Skeletal muscle tissue (tissue), 4 donors: ENCODE data around the gene OASL. TPM values are rescaled to one million over a fixed set of nuclear protein-coding genes. Genes with fewer than 3 reads are reported as not detected.

Experiments used
- H3K27ac ChIP-seq: one replicate; pipeline ENCODE4 v1.7.0; 2013; ENCODE audit warnings: mild to moderate bottlenecking, low read depth, low read length, inconsistent platforms
- H3K27me3 ChIP-seq, 3 donors: one replicate each; pipeline ENCODE4 v1.7.0; 2013; ENCODE audit warnings: low read length in 3 of 3; ENCODE audit not compliant: control insufficient read depth in 3 of 3, insufficient read depth in 3 of 3
- H3K36me3 ChIP-seq, 3 donors: one replicate each; pipeline ENCODE4 v1.7.0; 2013; ENCODE audit warnings: low read length in 3 of 3; ENCODE audit not compliant: control insufficient read depth in 3 of 3, insufficient read depth in 3 of 3
- H3K4me1 ChIP-seq, 3 donors: one replicate each; pipeline ENCODE4 v1.7.0; 2013; ENCODE audit warnings: low read length in 3 of 3, mild to moderate bottlenecking in 3 of 3; ENCODE audit not compliant: control insufficient read depth in 3 of 3, insufficient read depth in 3 of 3
- H3K4me3 ChIP-seq, 3 donors: one replicate each; pipeline ENCODE4 v1.7.0; 2013; ENCODE audit warnings: low read length in 3 of 3
- H3K9ac ChIP-seq, 3 donors: one replicate each; pipeline ENCODE4 v1.7.0; 2013; ENCODE audit warnings: low read length in 3 of 3, mild to moderate bottlenecking in 3 of 3, moderate library complexity in 2 of 3, low read depth in 1 of 3
- H3K9me3 ChIP-seq, 3 donors: one replicate each; pipeline ENCODE4 v1.7.0; 2013; ENCODE audit warnings: low read length in 3 of 3; ENCODE audit not compliant: control insufficient read depth in 3 of 3
- total RNA-seq: library from RNA; depleted of rRNA; stranded (reverse); fragments of >200 nt; gene quantifications from one replicate; pipeline ENCODE4 v1.2.3, GENCODE V29; 2014
- donor health status: Osteomylitis.

OASL gene
- total RNA-seq, 1 donor from 2014 or later = not detected

DNA sequence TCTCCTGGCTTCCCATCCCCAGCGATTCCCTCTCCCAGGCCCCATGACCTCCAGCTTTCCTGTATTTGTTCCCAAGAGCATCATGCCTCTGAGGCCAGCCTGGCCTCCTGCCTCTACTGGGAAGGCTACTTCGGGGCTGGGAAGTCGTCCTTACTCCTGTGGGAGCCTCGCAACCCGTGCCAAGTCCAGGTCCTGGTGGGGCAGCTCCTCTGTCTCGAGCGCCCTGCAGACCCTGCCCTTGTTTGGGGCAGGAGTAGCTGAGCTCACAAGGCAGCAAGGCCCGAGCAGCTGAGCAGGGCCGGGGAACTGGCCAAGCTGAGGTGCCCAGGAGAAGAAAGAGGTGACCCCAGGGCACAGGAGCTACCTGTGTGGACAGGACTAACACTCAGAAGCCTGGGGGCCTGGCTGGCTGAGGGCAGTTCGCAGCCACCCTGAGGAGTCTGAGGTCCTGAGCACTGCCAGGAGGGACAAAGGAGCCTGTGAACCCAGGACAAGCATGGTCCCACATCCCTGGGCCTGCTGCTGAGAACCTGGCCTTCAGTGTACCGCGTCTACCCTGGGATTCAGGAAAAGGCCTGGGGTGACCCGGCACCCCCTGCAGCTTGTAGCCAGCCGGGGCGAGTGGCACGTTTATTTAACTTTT, 37.1 kb downstream of the OASL start:
- no peak overlapping the region for H3K9ac ChIP-seq
- peaks cover 12 to 22% (median 16%) of the 10 kb centered on the region in 3 donors for H3K27me3 ChIP-seq
- no peak overlapping the region for H3K4me3 ChIP-seq
- no peaks in the 10 kb centered on the region for H3K9me3 ChIP-seq
- no peaks in the 10 kb centered on the region for H3K4me1 ChIP-seq
- peaks cover 29 to 33% (median 33%) of the 10 kb centered on the region in 3 donors for H3K36me3 ChIP-seq
- H3K27ac ChIP-seq = no peak overlapping the region

- no peak overlapping the region for H3K9ac ChIP-seq
- H3K27ac ChIP-seq = no peak overlapping the region
- H3K36me3 ChIP-seq = peaks cover 29 to 33% (median 29%) of the 10 kb centered on the region in 3 donors
- H3K4me3 ChIP-seq = no peak overlapping the region
- no peaks in the 10 kb centered on the region for H3K4me1 ChIP-seq
- peaks cover 12 to 23% (median 18%) of the 10 kb centered on the region in 3 donors for H3K27me3 ChIP-seq
- no peaks in the 10 kb centered on the region for H3K9me3 ChIP-seq
Measured at GRCh38 chr12:121001060-121001459, 38.0 kb downstream of the OASL start.

GRCh38 chr12:121000530-121000929, 38.5 kb downstream of the OASL start:
- peaks cover 23 to 31% (median 28%) of the 10 kb centered on the region in 3 donors for H3K36me3 ChIP-seq
- no peaks in the 10 kb centered on the region for H3K4me1 ChIP-seq
- H3K27ac ChIP-seq = no peak overlapping the region
- no peaks in the 10 kb centered on the region for H3K9me3 ChIP-seq
- H3K4me3 ChIP-seq = no peak overlapping the region
- H3K9ac ChIP-seq = no peak overlapping the region
- peaks cover 12 to 23% (median 20%) of the 10 kb centered on the region in 3 donors for H3K27me3 ChIP-seq

GRCh38 chr12:120999191-121000120, 39.6 kb downstream of the OASL start:
- Histone ChIP-seq H3K9me3 (no peaks in the 10 kb centered on the region), H3K9ac (no peak overlapping the region), H3K4me1 (no peaks in the 10 kb centered on the region), H3K36me3 (peaks cover 16 to 24% (median 20%) of the 10 kb centered on the region in 3 donors), H3K4me3 (no peak overlapping the region), H3K27ac (no peak overlapping the region), H3K27me3 (peaks cover 12 to 23% (median 20%) of the 10 kb centered on the region in 3 donors)

GRCh38 chr12:120998435-120998834, 40.6 kb downstream of the OASL start:
- H3K9ac ChIP-seq = no peak overlapping the region
- H3K9me3 ChIP-seq = no peaks in the 10 kb centered on the region
- H3K4me3 ChIP-seq = no peak overlapping the region
- no peak overlapping the region for H3K27ac ChIP-seq
- no peaks in the 10 kb centered on the region for H3K4me1 ChIP-seq
- H3K36me3 ChIP-seq = peaks cover 5 to 14% (median 10%) of the 10 kb centered on the region in 3 donors
- H3K27me3 ChIP-seq = peaks cover 12 to 23% (median 23%) of the 10 kb centered on the region in 3 donors

DNA sequence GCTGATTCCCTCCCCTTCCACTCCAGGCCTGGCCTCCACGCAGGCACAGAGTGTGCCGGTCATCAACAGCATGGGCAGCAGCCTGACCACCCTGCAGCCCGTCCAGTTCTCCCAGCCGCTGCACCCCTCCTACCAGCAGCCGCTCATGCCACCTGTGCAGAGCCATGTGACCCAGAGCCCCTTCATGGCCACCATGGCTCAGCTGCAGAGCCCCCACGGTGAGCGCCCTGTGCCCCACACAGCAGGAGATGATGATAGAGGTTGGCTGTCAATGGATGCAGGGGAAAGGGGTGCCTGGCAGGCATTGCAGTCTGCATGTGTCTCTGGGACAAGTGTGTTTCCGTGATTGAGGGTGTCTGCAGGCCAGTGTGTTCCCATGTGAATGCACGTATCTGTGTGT, 41.6 kb downstream of the OASL start:
- Histone ChIP-seq H3K27ac (no peak overlapping the region), H3K4me3 (no peak overlapping the region), H3K9ac (no peak overlapping the region), H3K27me3 (peaks cover 12 to 23% (median 23%) of the 10 kb centered on the region in 3 donors), H3K36me3 (peaks cover 0 to 12% (median 6%) of the 10 kb centered on the region in 3 donors), H3K4me1 (no peaks in the 10 kb centered on the region), H3K9me3 (no peaks in the 10 kb centered on the region)

GRCh38 chr12:120996133-120996746, 42.8 kb downstream of the OASL start:
- H3K9ac ChIP-seq = no peak overlapping the region
- no peaks in the 10 kb centered on the region for H3K9me3 ChIP-seq
- peaks cover 0 to 3% (median 0%) of the 10 kb centered on the region in 3 donors for H3K36me3 ChIP-seq
- H3K27me3 ChIP-seq = peaks cover 12 to 23% (median 23%) of the 10 kb centered on the region in 3 donors
- no peak overlapping the region for H3K4me3 ChIP-seq
- H3K27ac ChIP-seq = no peak overlapping the region
- H3K4me1 ChIP-seq = no peaks in the 10 kb centered on the region

- no peaks in the 10 kb centered on the region for H3K9me3 ChIP-seq
Measured at GRCh38 chr12:120994589-120995337, 44.3 kb downstream of the OASL start.

DNA sequence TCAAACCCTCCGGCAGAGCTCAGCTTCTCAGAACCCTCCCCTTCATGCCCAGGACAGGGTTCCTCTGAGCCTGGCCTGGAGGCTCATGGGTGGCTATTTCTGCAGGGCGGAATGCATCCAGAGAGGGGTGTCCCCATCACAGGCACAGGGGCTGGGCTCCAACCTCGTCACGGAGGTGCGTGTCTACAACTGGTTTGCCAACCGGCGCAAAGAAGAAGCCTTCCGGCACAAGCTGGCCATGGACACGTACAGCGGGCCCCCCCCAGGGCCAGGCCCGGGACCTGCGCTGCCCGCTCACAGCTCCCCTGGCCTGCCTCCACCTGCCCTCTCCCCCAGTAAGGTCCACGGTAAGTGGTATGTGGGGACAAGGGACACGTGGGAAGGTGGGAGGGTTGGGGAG, 45.0 kb downstream of the OASL start:
- H3K27me3 ChIP-seq = peaks cover 12 to 20% (median 17%) of the 10 kb centered on the region in 3 donors

More at GRCh38 chr12:120994589-120995337, 44.3 kb downstream of the OASL start:
- H3K36me3 ChIP-seq = no peaks in the 10 kb centered on the region
- peaks cover 12 to 23% (median 23%) of the 10 kb centered on the region in 3 donors for H3K27me3 ChIP-seq
- no peak overlapping the region for H3K4me3 ChIP-seq
- no peaks in the 10 kb centered on the region for H3K4me1 ChIP-seq
- H3K9ac ChIP-seq = no peak overlapping the region
- no peak overlapping the region for H3K27ac ChIP-seq

More for the DNA sequence above, 45.0 kb downstream of the OASL start:
- Histone ChIP-seq H3K9me3 (no peaks in the 10 kb centered on the region), H3K4me1 (no peaks in the 10 kb centered on the region), H3K36me3 (no peaks in the 10 kb centered on the region), H3K4me3 (no peak overlapping the region), H3K27ac (no peak overlapping the region), H3K9ac (no peak overlapping the region)
